Measurements from ENCODE around the gene FAM135A. TPM values are rescaled to one million over a fixed set of nuclear protein-coding genes. Genes with fewer than 3 reads are reported as not detected.
"Not testable (repeated sequence)": the region's sequence is repeated elsewhere in the genome, so short reads cannot be mapped to it uniquely, and the experiment has no call there.

Gene FAM135A
- total RNA-seq, 1 donor from 2014 or later = 10.6 TPM

DNA sequence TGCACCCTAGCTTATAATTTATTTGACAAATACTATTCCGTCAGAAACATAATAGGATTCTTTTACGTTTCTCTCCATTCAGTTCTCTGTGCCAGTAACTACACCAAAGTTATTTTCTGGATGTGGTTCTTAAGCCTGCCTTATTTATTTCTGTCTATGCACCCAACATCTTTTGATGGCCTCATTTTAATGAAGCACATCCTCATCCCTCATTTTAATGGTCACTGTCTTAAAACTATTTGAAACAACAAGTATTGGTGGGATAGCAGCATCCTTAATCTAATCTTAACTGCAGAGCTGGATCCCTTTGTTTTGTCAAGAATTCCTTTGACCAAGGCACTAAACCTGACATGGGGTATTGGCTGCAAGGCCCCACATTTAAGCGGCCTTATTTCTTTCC lies 11.0 kb downstream of the FAM135A start:
- Mint-ChIP-seq H3K36me3 (ENCODE audit: low read depth) (peaks cover 5% of the 10 kb centered on the region), H3K4me3 (ENCODE audit: unreplicated experiment) (no peak overlapping the region), H3K27me3 (ENCODE audit: low read depth) (no peaks in the 10 kb centered on the region), H3K9me3 (ENCODE audit: low read depth) (no peaks in the 10 kb centered on the region), H3K4me1 (ENCODE audit: low read depth) (no peaks in the 10 kb centered on the region), H3K27ac (ENCODE audit: unreplicated experiment) (no peak overlapping the region)
- TF ChIP-seq CTCF (IDR thresholded peaks at IDR 0.05) = no peak
- no peak for DNase-seq (ENCODE audit: low spot score)

GRCh38 chr6:70436320-70436719 lies 23.0 kb downstream of the FAM135A start:
- H3K4me1 Mint-ChIP-seq (ENCODE audit: low read depth) = no peaks in the 10 kb centered on the region

DNA sequence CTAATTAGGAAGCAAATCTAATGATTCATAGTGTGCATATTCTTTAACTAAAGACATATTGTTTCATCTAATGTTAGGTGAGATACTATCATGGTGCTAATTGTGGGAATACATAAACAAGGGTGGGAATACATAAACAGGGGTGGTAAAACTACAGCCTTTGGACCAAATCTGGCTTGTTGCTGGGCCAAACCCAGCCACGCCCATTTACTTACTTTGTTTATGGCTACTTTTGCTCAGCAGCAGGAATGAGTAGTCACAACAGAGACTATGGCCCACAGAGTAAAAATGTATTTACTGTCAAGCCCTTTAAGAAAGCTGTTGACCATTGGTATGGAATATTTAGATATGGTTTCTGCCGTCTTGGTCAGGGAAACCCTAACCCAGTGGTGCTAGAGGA lies 31.7 kb downstream of the FAM135A start:
- no peak for TF ChIP-seq CTCF (IDR thresholded peaks at IDR 0.05)
- Mint-ChIP-seq H3K4me3 (ENCODE audit: unreplicated experiment) (no peak overlapping the region), H3K4me1 (ENCODE audit: low read depth) (peaks cover 3% of the 10 kb centered on the region), H3K9me3 (ENCODE audit: low read depth) (peaks cover 11% of the 10 kb centered on the region), H3K27me3 (ENCODE audit: low read depth) (no peaks in the 10 kb centered on the region), H3K27ac (ENCODE audit: unreplicated experiment) (no peak overlapping the region), H3K36me3 (ENCODE audit: low read depth) (peaks cover 5% of the 10 kb centered on the region)
- DNase-seq (ENCODE audit: low spot score) = no peak

More at GRCh38 chr6:70436320-70436719, 23.0 kb downstream of the FAM135A start:
- Mint-ChIP-seq H3K9me3 (ENCODE audit: low read depth) (peaks cover 15% of the 10 kb centered on the region), H3K27me3 (ENCODE audit: low read depth) (no peaks in the 10 kb centered on the region), H3K4me3 (ENCODE audit: unreplicated experiment) (no peak overlapping the region), H3K36me3 (ENCODE audit: low read depth) (peaks cover 11% of the 10 kb centered on the region), H3K27ac (ENCODE audit: unreplicated experiment) (no peak overlapping the region)
- no peak for TF ChIP-seq CTCF (IDR thresholded peaks at IDR 0.05)
- DNase-seq (ENCODE audit: low spot score) = no peak

GRCh38 chr6:70447343-70448070 lies 34.2 kb downstream of the FAM135A start:
- H3K4me1 Mint-ChIP-seq (ENCODE audit: low read depth) = not testable (repeated sequence)

DNA sequence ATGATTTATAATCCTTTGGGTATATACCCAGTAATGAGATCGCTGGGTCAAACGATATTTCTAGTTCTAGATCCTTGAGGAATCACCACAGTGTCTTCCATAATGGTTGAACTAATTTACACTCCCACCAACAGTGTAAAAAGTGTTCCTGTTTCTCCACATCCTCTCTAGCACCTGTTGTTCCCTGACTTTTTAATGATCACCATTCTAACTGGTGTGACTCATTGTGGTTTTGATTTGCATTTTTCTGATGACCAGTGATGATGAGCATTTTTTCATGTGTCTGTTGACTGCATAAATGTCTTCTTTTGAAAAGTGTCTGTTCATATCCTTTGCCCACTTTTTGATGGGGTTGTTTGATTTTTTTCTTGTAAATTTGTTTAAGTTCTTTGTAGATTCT lies 40.6 kb downstream of the FAM135A start:
- not testable (repeated sequence) for H3K4me3 Mint-ChIP-seq (ENCODE audit: unreplicated experiment); H3K4me1 Mint-ChIP-seq (ENCODE audit: low read depth); DNase-seq (ENCODE audit: low spot score)

More at GRCh38 chr6:70447343-70448070, 34.2 kb downstream of the FAM135A start:
- not testable (repeated sequence) for H3K4me3 Mint-ChIP-seq (ENCODE audit: unreplicated experiment); H3K27me3 Mint-ChIP-seq (ENCODE audit: low read depth); DNase-seq (ENCODE audit: low spot score); H3K36me3 Mint-ChIP-seq (ENCODE audit: low read depth); H3K27ac Mint-ChIP-seq (ENCODE audit: unreplicated experiment)
- H3K9me3 Mint-ChIP-seq (ENCODE audit: low read depth) = peaks cover 13% of the 10 kb centered on the region

DNA sequence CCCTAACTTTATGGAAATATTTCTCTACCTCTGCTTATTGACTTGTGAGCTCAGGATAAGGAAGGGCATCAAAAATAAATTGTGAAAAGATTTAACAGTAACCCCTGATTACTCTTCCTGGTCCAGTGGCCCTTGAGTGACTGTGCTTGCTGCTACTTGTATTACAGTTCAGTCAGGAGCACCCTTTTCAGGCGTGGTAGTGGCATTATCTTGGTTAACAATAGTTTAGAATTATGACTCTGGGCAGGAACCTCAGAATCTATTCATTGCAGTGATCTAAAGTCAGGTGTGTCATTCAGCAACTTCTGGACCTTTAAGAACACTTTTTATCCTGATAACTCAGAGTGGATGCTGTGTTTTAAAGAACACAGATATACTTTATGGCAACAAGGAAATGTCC lies 43.4 kb downstream of the FAM135A start:
- no peaks in the 10 kb centered on the region for H3K9me3 Mint-ChIP-seq (ENCODE audit: low read depth)
- no peak overlapping the region for H3K27ac Mint-ChIP-seq (ENCODE audit: unreplicated experiment)
- H3K4me3 Mint-ChIP-seq (ENCODE audit: unreplicated experiment) = no peak overlapping the region
- no peaks in the 10 kb centered on the region for H3K4me1 Mint-ChIP-seq (ENCODE audit: low read depth)
- no peak for TF ChIP-seq CTCF (IDR thresholded peaks at IDR 0.05)
- no peaks in the 10 kb centered on the region for H3K27me3 Mint-ChIP-seq (ENCODE audit: low read depth)
- peaks cover 10% of the 10 kb centered on the region for H3K36me3 Mint-ChIP-seq (ENCODE audit: low read depth)
- DNase-seq (ENCODE audit: low spot score) = no peak

More for the DNA sequence above, 40.6 kb downstream of the FAM135A start:
- not testable (repeated sequence) for H3K27ac Mint-ChIP-seq (ENCODE audit: unreplicated experiment); H3K27me3 Mint-ChIP-seq (ENCODE audit: low read depth); H3K9me3 Mint-ChIP-seq (ENCODE audit: low read depth)
- peaks cover 12% of the 10 kb centered on the region for H3K36me3 Mint-ChIP-seq (ENCODE audit: low read depth)

Data from chondrocyte (in vitro differentiated cells).